Fibroblast of gingiva (primary cell): Measurements from ENCODE around the gene GALNT18.

Experiments
- DNase-seq: peaks from one replicate; pipeline ENCODE4 v3.0.0-alpha.2; 2011; ENCODE audit warnings: low read depth

Gene GALNT18

DNA sequence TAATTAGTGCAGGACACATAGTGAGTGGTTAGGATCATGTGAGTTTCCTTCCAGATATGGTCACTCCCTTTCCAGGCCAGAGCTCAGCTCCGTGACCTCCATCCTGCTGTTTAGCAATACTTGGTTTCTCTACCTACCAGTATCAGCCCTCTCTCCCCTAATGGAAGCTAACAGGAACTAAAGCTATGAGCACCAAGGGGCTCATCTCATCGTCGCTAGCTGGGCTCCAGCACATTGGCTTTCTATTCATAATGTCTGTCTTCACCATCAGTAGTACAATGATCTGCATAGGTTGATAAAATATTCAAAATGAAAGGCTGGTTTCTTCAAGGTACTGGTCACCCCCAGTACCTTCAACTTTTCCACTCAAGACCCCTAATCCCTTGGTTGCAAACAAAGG, 2.4 kb upstream of the GALNT18 start:
- DNase-seq = no peak

- no peak for DNase-seq
Measured at GRCh38 chr11:11622772-11623171, 967 bp upstream of the GALNT18 start.

- no peak for DNase-seq
Measured at GRCh38 chr11:11622340-11622706, 518 bp upstream of the GALNT18 start.

DNA sequence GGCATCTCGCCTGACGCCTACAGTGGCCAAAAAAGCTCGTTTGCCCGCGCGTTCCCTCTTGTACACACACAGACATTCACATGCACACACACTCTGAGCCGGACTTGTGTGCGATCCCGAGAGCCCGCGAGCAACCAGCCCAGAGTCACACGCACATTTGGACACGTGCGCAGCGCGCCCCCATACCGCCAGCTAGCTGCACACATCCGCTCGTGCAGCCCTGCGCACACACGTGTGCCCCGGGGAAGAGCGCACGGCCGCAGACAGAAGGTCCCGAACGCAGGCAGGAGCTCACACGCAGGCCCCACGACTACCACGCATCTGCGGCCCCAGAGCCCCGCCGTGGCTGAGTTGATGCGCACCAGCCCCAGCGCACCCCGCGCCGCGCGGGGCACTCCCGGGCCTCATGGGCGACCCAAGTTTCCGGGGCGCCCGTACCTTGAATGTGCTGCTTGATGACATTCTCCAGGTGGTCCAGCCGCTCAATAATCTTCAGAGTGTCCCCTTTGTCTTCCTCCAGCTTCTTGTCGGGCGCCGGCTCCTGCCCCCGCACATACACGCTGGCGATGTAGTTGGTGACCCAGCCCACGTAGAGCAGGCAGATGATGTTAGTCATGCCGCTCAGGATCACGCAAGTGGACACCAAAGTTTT, 758 bp downstream of the GALNT18 start:
- DNase-seq = peak; percentile 5

- DNase-seq = no peak
Measured at GRCh38 chr11:11620173-11620920, 1.5 kb downstream of the GALNT18 start.

DNA sequence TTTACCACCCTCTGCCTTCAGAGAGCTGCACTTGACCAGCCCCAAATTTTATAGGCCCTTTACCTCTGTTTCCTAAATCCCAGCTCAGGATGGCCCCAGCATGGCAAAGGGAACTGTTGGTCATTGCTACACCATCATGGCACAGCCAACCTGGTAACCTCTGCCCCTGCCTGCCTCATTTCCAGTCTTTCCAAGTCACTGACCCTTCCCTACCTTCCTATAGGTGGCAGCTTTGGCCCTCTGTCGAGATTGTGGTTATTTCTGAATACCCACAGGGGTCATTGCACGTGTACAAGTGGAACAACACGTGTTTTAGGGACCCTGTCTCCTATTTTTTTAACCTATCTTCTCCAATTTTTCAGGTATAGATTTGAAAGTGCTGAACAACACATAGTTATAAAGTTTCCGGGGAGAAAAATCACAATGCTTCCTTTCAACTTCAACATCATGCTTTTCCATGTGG, 2.8 kb downstream of the GALNT18 start:
- DNase-seq = no peak

GRCh38 chr11:11615086-11615485, 6.7 kb downstream of the GALNT18 start:
- no peak for DNase-seq

GRCh38 chr11:11612439-11612838, 9.4 kb downstream of the GALNT18 start:
- DNase-seq = no peak

DNA sequence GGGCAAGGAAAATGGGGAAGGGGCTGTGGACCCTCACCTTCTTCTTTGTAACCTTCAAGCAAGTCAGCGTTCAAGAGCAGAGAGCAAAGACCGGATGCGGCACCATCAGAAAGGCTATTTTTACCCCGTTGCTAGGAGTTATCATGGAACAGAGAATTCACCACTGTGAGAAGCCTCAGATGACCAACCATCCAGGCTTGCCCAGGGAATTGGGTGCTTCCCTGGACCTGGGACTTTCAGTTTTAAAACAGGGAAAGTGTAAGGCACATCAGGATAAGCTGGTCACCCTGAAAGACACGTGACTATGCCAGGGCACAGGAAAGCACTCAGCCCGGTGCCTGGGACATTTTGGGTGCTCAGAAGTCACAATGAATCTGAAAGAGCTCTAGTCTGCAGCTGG, 10.4 kb downstream of the GALNT18 start:
- DNase-seq = no peak

GRCh38 chr11:11608783-11609232, 13.0 kb downstream of the GALNT18 start:
- peak; percentile 21 for DNase-seq

GRCh38 chr11:11607772-11608171, 14.0 kb downstream of the GALNT18 start:
- DNase-seq = no peak

- DNase-seq = no peak
Measured at GRCh38 chr11:11605821-11606450, 15.9 kb downstream of the GALNT18 start.

DNA sequence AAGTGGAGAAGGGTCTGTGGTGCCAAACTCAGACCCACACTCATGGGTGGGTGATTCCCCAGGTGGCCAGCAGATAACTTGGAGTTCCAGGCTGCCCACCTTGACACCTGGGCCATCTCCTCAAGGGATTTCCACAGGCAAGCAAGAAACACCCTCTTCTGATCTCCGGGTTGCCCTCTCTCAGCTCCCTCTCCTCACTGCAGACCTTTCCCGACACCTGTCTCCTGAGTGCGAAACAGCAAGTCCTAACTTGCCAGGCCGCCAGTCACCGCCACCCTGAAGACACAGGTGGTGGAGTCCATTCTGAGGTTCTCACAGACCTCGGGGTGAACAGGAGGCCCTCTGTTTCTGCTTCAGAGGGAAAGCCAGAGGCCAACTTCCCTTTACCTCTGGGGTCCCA, 16.6 kb downstream of the GALNT18 start:
- DNase-seq = no peak

DNA sequence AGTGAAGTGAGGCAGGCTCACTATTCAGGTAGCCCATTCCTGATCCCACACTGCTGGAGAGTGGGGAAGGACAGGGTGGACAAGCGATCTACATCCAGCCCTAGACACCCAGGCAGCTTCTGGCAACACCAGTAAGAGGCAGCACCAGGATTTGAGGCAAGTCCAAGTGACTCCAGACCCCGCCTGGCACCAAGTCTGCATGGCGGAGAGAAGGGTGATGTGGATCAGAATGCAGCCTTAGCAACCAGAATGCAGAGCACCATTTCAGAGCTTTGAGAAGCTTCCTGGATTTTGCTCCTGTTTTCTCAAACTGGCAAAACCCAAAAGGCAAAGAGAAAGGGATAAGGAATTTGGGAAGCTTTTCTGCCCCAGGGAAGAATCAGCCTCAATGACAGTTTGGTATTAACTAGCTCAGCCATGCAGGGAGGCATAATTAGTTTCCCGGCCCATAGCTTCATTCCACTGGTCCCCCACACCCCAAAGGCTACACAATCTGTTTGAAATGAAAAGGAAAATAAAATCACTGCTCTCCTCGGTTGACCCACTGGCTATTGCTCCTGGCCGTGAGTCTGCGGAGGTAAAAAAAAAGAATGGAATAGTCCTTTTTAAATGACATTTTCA, 17.3 kb downstream of the GALNT18 start:
- DNase-seq = no peak

DNA sequence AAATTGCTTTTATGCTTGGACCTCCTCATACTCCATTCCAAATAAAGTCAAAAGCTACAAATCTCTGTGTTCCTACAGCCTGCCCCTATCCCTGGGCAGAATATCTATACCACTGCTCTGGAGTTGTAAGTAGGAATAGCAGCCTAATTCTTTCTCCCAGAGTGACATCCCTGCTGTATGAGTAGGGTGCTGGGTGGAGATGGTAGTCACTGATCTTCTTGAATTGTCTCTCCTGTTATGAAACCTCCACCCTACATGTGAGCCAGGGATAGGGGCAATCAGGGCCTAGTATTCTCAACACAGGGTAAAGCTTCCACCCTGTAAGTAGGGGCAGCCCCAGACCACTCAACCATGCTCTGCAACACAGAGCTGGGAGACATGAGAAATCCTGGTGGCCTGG, 19.8 kb downstream of the GALNT18 start:
- no peak for DNase-seq

GRCh38 chr11:11600288-11600687, 21.5 kb downstream of the GALNT18 start:
- DNase-seq = no peak

DNA sequence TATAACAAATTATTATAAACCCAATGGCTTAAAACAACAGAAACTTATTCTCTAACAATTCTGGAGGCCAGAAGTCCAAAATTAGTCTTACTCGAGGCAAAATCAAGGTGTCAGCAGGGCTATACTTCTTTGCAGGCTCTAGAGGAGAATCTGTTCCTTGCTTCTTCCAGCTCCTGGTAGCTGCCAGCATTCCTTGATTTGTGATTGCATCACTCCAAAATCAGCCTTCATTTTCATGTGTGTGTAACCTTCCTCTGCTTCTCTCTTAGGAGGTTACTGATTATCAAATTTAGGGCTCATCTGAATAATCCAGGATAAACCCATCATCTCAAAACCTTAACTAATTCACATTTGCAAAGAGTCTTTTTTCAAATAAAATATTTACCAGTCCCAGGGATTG, 23.6 kb downstream of the GALNT18 start:
- DNase-seq = no peak

GRCh38 chr11:11594162-11594561, 27.6 kb downstream of the GALNT18 start:
- DNase-seq = no peak

- no peak for DNase-seq
Measured at GRCh38 chr11:11592146-11592684, 29.6 kb downstream of the GALNT18 start.

GRCh38 chr11:11589437-11589836, 32.4 kb downstream of the GALNT18 start:
- no peak for DNase-seq

GRCh38 chr11:11588891-11589290, 32.9 kb downstream of the GALNT18 start:
- no peak for DNase-seq

- no peak for DNase-seq
Measured at GRCh38 chr11:11588243-11588642, 33.6 kb downstream of the GALNT18 start.
